IMR-90 (cell line): ENCODE measurements around the gene CDHR3. TPM values are rescaled to one million over a fixed set of nuclear protein-coding genes. Genes with fewer than 3 reads are reported as not detected.

Experiments used
- ATAC-seq: fragments of 200-7000 bp; cut with Tn5 transposase; 2 replicates; pipeline ENCODE4 v1.9.1; 2020; ENCODE audit warnings: low read depth, mild to moderate bottlenecking, moderate library complexity
- BruUV-seq: library from RNA; stranded (reverse); fragments of 400-500 nt; replicated peaks from 2 replicates; lab custom pipeline; 2021; lab: Mats Ljungman, UMichigan
- CTCF ChIA-PET: fragments of 300-600 bp; formaldehyde crosslinking; extraction: SDS; loops from one replicate; lab custom pipeline; 2021; ENCODE audit warnings: antibody characterized with exemption; lab: Yijun Ruan, JAX
- POLR2A ChIA-PET: fragments of 300-600 bp; sonication (Branson Sonifier 250); formaldehyde crosslinking; loops from one replicate; lab custom pipeline; 2022; ENCODE audit warnings: antibody characterized with exemption; ENCODE audit not compliant: unreplicated experiment; lab: Charles Lee
- DNase-seq: peaks from one replicate; pipeline ENCODE4 v3.0.0; 2013
- H2AFZ ChIP-seq: replicated peaks from 2 replicates; pipeline ENCODE3; 2013; ENCODE audit warnings: low read length, mild to moderate bottlenecking; ENCODE audit not compliant: poor library complexity
- H2AK5ac ChIP-seq: 2 replicates; pipeline ENCODE4 v1.6.1; 2013; ENCODE audit warnings: low read depth, low read length, inconsistent platforms
- H2AK9ac ChIP-seq: replicated peaks from 2 replicates; pipeline ENCODE3; 2013; ENCODE audit warnings: mild to moderate bottlenecking, low read depth, low read length, moderate library complexity; ENCODE audit not compliant: poor library complexity
- H2BK120ac ChIP-seq: 2 replicates; pipeline ENCODE4 v1.6.1; 2013; ENCODE audit warnings: low read depth, low read length, inconsistent platforms
- H2BK15ac ChIP-seq: 3 replicates; pipeline ENCODE4 v1.6.1; 2013; ENCODE audit warnings: low read depth, low read length, inconsistent platforms
- H2BK20ac ChIP-seq: 2 replicates; pipeline ENCODE4 v1.6.1; 2013; ENCODE audit warnings: low read depth, mild to moderate bottlenecking, inconsistent platforms, low read length, moderate library complexity
- H2BK5ac ChIP-seq: 2 replicates; pipeline ENCODE4 v1.6.1; 2013; ENCODE audit warnings: mild to moderate bottlenecking, low read depth, low read length, inconsistent platforms; ENCODE audit not compliant: poor library complexity, severe bottlenecking
- H3K14ac ChIP-seq: replicated peaks from 2 replicates; pipeline ENCODE4 v1.6.1; 2013; ENCODE audit warnings: low read depth, low read length, inconsistent platforms
- H3K18ac ChIP-seq: 2 replicates; pipeline ENCODE4 v1.6.1; 2013; ENCODE audit warnings: low read depth, low read length, control low read depth
- H3K23ac ChIP-seq: 2 replicates; pipeline ENCODE4 v1.6.1; 2013; ENCODE audit warnings: low read depth, low read length, inconsistent platforms
- H3K27ac ChIP-seq: 2 replicates; pipeline ENCODE4 v1.5.1; 2013; ENCODE audit warnings: mild to moderate bottlenecking, control low read depth, low read length; ENCODE audit not compliant: insufficient read depth
- H3K27me3 ChIP-seq: 2 replicates; pipeline ENCODE4 v1.6.1; 2013; ENCODE audit warnings: low read length; ENCODE audit not compliant: control insufficient read depth, insufficient read depth
- H3K36me3 ChIP-seq: 2 replicates; pipeline ENCODE4 v1.6.1; 2013; ENCODE audit warnings: low read length, mixed read lengths; ENCODE audit not compliant: control insufficient read depth, insufficient read depth
- H3K4ac ChIP-seq: 2 replicates; pipeline ENCODE4 v1.6.1; 2013; ENCODE audit warnings: low read depth, low read length, inconsistent platforms
- H3K4me1 ChIP-seq: 2 replicates; pipeline ENCODE4 v1.6.1; 2013; ENCODE audit warnings: low read length, mixed read lengths; ENCODE audit not compliant: control insufficient read depth, insufficient read depth
- H3K4me2 ChIP-seq: 2 replicates; pipeline ENCODE4 v1.6.1; 2013; ENCODE audit warnings: low read depth, mild to moderate bottlenecking, control low read depth, low read length, moderate library complexity
- H3K4me3 ChIP-seq: 2 replicates; pipeline ENCODE4 v1.5.1; 2013; ENCODE audit warnings: low read depth, mild to moderate bottlenecking, control low read depth, low read length, moderate library complexity; ENCODE audit not compliant: insufficient read depth
- H3K56ac ChIP-seq: 2 replicates; pipeline ENCODE4 v1.6.1; 2013; ENCODE audit warnings: low read length, inconsistent platforms; ENCODE audit not compliant: insufficient read depth; ENCODE audit errors: extremely low read depth
- H3K79me1 ChIP-seq, 2 experiments: 2 replicates each; pipeline ENCODE4 v1.6.1; 2013; ENCODE audit warnings: low read length in 2 of 2, inconsistent platforms in 1 of 2, low read depth in 1 of 2
- H3K9ac ChIP-seq: 2 replicates; pipeline ENCODE4 v1.6.1; 2013; ENCODE audit warnings: low read depth, low read length, control low read depth
- H3K9me1 ChIP-seq: 2 replicates; pipeline ENCODE4 v1.6.1; 2013; ENCODE audit warnings: low read length, inconsistent platforms; ENCODE audit not compliant: insufficient read depth
- H3K9me3 ChIP-seq: 2 replicates; pipeline ENCODE4 v1.6.1; 2013; ENCODE audit warnings: low read length; ENCODE audit not compliant: control insufficient read depth, insufficient read depth
- H4K20me1 ChIP-seq: 2 replicates; pipeline ENCODE4 v1.6.1; 2013; ENCODE audit warnings: low read length, inconsistent platforms; ENCODE audit not compliant: insufficient read depth
- H4K5ac ChIP-seq: 2 replicates; pipeline ENCODE4 v1.6.1; 2013; ENCODE audit warnings: mild to moderate bottlenecking, low read depth, low read length, control low read depth
- H4K8ac ChIP-seq, 2 experiments: 2 replicates each; pipeline ENCODE4 v1.6.1; 2013; ENCODE audit warnings: low read depth in 2 of 2, low read length in 2 of 2, control low read depth in 1 of 2, inconsistent platforms in 1 of 2
- H4K91ac ChIP-seq: 2 replicates; pipeline ENCODE4 v1.6.1; 2013; ENCODE audit warnings: low read depth, low read length, inconsistent platforms; ENCODE audit not compliant: insufficient read depth
- ELK1 ChIP-seq: fragments of 150-350 bp; IDR thresholded peaks from 2 replicates; pipeline ENCODE4 v1.6.1; 2016; ENCODE audit warnings: low read depth, mild to moderate bottlenecking, low read length, moderate library complexity, borderline replicate concordance
- MAZ ChIP-seq: IDR thresholded peaks from 2 replicates; pipeline ENCODE4 v1.6.1; 2012; ENCODE audit warnings: low read depth, mild to moderate bottlenecking, low read length, improper control_type of control experiment, moderate library complexity, borderline replicate concordance
- POLR2A ChIP-seq: IDR thresholded peaks from 2 replicates; pipeline ENCODE4 v1.6.1; 2012; ENCODE audit warnings: mild to moderate bottlenecking, low read depth, low read length
- RCOR1 ChIP-seq: IDR thresholded peaks from 2 replicates; pipeline ENCODE4 v1.6.1; 2012; ENCODE audit warnings: mild to moderate bottlenecking, low read length, improper control_type of control experiment; ENCODE audit not compliant: insufficient replicate concordance
- SMC3 ChIP-seq: fragments of 150-350 bp; IDR thresholded peaks from 2 replicates; pipeline ENCODE4 v1.6.1; 2016; ENCODE audit warnings: low read depth, mild to moderate bottlenecking, antibody characterized with exemption, low read length, moderate library complexity
- USF2 ChIP-seq: fragments of 150-350 bp; IDR thresholded peaks from 2 replicates; pipeline ENCODE4 v1.6.1; 2017; ENCODE audit warnings: mild to moderate bottlenecking, antibody characterized with exemption, low read length, low read depth
- WGBS, 2 experiments: methylation state at CpG; one replicate each; pipeline versions ENCODE4 v1.1.5 to v1.1.7; 2013; ENCODE audit warnings: missing lambda C conversion rate in 2 of 2; ENCODE audit not compliant: insufficient read length in 1 of 2; ENCODE audit errors: extremely low coverage in 2 of 2; 5-methylcytosine and 5-hydroxymethylcytosine counted together
- dilution Hi-C: fragments of 300-500 bp; cut with HindIII; formaldehyde crosslinking; loops from one replicate; pipeline ENCODE4 v1.14.3; 2018; ENCODE audit warnings: low sequenced_read_pairs; ENCODE audit not compliant: unreplicated experiment
- in situ Hi-C: fragments of 300-500 bp; cut with MboI; formaldehyde crosslinking; loops from 3 replicates; pipeline ENCODE4 v1.14.3; 2019; ENCODE audit warnings: low sequenced_read_pairs, inconsistent platforms, mixed read lengths
- intact Hi-C: fragments of 100-400 bp; cut with micrococcal nuclease; formaldehyde crosslinking; loops from 2 replicates; pipeline ENCODE4 v1.10.0; 2022
- polyA plus RNA-seq, 3 experiments: library from polyadenylated mRNA; depleted of rRNA; stranded (reverse); fragments of >200 nt; gene quantifications; 2 replicates each; pipeline ENCODE4 v1.2.3, GENCODE V29; 2012; ENCODE audit warnings: low replicate concordance in 1 of 3
- total RNA-seq: library from RNA; depleted of rRNA; stranded (reverse); fragments of >200 nt; gene quantifications from 2 replicates; pipeline ENCODE4 v1.2.3, GENCODE V29; 2012

Gene CDHR3
- total and polyA plus RNA-seq, 2 of the 4 experiments (the other 2 are of a cell fraction), result 0.96 to 1.6 TPM

GRCh38 chr7:105980645-105981396 is 17.8 kb downstream of the CDHR3 start:
- no peak overlapping the region for H3K4me3 ChIP-seq
- H3K4me1 ChIP-seq, result no peaks in the 10 kb centered on the region; the same call in 1 of the 2 replicates
- H3K23ac ChIP-seq, result no peak overlapping the region
- peaks cover 14% of the 10 kb centered on the region for H3K27me3 ChIP-seq
- H3K4ac ChIP-seq, result no peak overlapping the region
- BruUV-seq, result no TSS peak
- no peak overlapping the region for H3K14ac ChIP-seq
- no peak overlapping the region for H4K8ac ChIP-seq
- H3K4me2 ChIP-seq, result no peak overlapping the region
- dilution Hi-C loops, result no loop called here
- intact Hi-C loops, result no loop called here
- H2BK5ac ChIP-seq, result no peak overlapping the region
- H2BK120ac ChIP-seq, result no peak overlapping the region
- no peak overlapping the region for H2BK15ac ChIP-seq
- TF ChIP-seq POLR2A, result no peak
- TF ChIP-seq USF2, result no peak
- no peak for TF ChIP-seq RCOR1
- no peak for TF ChIP-seq SMC3
- TF ChIP-seq MAZ, result no peak
- no peak for TF ChIP-seq ELK1
- no peaks in the 10 kb centered on the region for H3K79me1 ChIP-seq
- no peak overlapping the region for H2AFZ ChIP-seq
- H2BK20ac ChIP-seq, result no peak overlapping the region
- no peak overlapping the region for H4K91ac ChIP-seq
- no peak overlapping the region for H3K56ac ChIP-seq
- no peak overlapping the region for H3K9ac ChIP-seq
- no peak overlapping the region for H2AK5ac ChIP-seq
- H3K27ac ChIP-seq, result no peak overlapping the region
- DNase-seq (no peak), ATAC-seq (no peak)
- no peak overlapping the region for H2AK9ac ChIP-seq
- no peak overlapping the region for H4K5ac ChIP-seq
- no peaks in the 10 kb centered on the region for H3K36me3 ChIP-seq
- in situ Hi-C loops, result no loop called here
- no peak overlapping the region for H3K18ac ChIP-seq
- H3K9me1 ChIP-seq, result 0 out of 2 replicates have a peak, but pooled peaks cover 3% of the 10 kb centered on the region
- no peaks in the 10 kb centered on the region for H4K20me1 ChIP-seq
- POLR2A ChIA-PET, result no interaction called here
- CTCF ChIA-PET, result no interaction called here
- WGBS, 2 experiments, result no CpG with 5 or more reads among the region's 3 CpGs
- no peaks in the 10 kb centered on the region for H3K9me3 ChIP-seq
